Adrenal gland (tissue), 5 donors: ENCODE measurements around the gene KHK.

Experiments used
- POLR2A ChIP-seq, 2 donors: fragments of 450-650 bp; IDR thresholded peaks; one replicate each; pipeline ENCODE4 v1.6.1; 2017; ENCODE audit warnings: antibody characterized with exemption in 2 of 2, mild to moderate bottlenecking in 2 of 2, moderate library complexity in 1 of 2
- TF ChIP-seq, protein P1 (sequence below), 6 experiments: fragments of 450-650 bp in 4 of 6; fragments of 200-600 bp in 2 of 6; sonication (generic) in 1 of 6; IDR thresholded peaks; 1 replicate in 5 of 6; 2 replicates in 1 of 6; pipeline versions ENCODE4 v1.5.1 to v1.8.0; 2016 to 2021; ENCODE audit warnings: antibody characterized with exemption in 6 of 6, mild to moderate bottlenecking in 2 of 6, moderate library complexity in 1 of 6
- donor health status: DM: no; HTN: no; CAD: no.

DNA sequence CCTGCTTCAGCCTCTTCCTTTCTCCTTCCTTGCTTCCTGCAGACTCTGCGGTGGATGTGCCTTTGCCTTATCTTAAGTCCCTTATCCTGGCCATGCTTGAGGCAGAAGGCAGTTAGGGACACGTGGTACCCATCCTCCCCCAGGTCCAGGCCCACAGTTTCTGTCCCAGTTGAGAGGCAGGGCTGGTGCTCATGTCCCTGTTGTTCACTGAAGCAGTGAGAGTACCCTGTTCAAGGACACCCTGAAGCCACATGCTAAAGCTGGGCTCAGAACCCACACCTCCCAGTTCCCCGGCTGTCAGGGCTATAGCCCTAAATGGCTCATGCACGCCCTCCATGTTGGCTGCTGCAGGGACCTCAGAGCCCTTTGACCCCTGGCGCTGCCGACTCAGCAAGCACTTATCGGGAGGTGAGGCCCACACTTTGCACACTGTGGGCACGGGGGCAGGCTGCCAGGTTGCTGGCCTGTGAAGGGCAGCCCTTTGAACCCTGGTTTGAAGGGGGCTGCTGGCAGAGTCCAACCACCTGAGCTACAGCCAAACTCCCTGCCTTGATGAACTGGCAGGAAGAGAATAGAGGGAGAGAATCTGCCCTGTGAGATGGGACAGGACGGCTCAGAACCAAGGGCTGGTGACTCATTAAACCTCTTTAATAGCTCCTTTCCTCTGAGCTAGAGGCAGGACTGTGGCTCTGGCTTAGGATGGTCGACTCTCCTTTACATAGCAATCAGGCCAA lies 6.3 kb downstream of the KHK start:
- TF ChIP-seq, protein P1, sequence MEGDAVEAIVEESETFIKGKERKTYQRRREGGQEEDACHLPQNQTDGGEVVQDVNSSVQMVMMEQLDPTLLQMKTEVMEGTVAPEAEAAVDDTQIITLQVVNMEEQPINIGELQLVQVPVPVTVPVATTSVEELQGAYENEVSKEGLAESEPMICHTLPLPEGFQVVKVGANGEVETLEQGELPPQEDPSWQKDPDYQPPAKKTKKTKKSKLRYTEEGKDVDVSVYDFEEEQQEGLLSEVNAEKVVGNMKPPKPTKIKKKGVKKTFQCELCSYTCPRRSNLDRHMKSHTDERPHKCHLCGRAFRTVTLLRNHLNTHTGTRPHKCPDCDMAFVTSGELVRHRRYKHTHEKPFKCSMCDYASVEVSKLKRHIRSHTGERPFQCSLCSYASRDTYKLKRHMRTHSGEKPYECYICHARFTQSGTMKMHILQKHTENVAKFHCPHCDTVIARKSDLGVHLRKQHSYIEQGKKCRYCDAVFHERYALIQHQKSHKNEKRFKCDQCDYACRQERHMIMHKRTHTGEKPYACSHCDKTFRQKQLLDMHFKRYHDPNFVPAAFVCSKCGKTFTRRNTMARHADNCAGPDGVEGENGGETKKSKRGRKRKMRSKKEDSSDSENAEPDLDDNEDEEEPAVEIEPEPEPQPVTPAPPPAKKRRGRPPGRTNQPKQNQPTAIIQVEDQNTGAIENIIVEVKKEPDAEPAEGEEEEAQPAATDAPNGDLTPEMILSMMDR (IDR thresholded peaks at IDR 0.05), result no peak
- TF ChIP-seq POLR2A (IDR thresholded peaks at IDR 0.05), result no peak
